Mammary epithelial cell (primary cell): ENCODE results near the gene CDH12.

Experiments used
- CTCF ChIP-seq, 2 donors: IDR thresholded peaks in 1 of 2; conservative IDR thresholded peaks in 1 of 2; 2 replicates each; pipeline ENCODE4 v1.5.1; 2011 to 2012; ENCODE audit warnings: inconsistent platforms in 2 of 2, low read length in 2 of 2, mild to moderate bottlenecking in 2 of 2, control low read depth in 1 of 2, low read depth in 1 of 2; ENCODE audit not compliant: insufficient read depth in 1 of 2; ENCODE audit errors: extremely low read depth in 1 of 2
- EZH2 ChIP-seq: IDR thresholded peaks from 2 replicates; pipeline ENCODE4 v1.6.1; 2012; ENCODE audit warnings: low read length, inconsistent platforms, borderline replicate concordance

- no peak for TF ChIP-seq CTCF (conservative IDR thresholded peaks at IDR 0.05 in 1 of 2, IDR thresholded peaks at IDR 0.05 in 1 of 2; ENCODE audit: extremely low read depth in 1 of 2, insufficient read depth in 1 of 2, low read depth in 1 of 2, low read length in 2 of 2)
- TF ChIP-seq EZH2 = no peak
Observed at GRCh38 chr5:22023784-22024183, 829.4 kb downstream of the CDH12 start.
